Loucy (cell line): Measurements from ENCODE around the gene RPTOR.

Source experiments
- CTCF ChIP-seq: fragments of 200-600 bp; sonication (generic); conservative IDR thresholded peaks from 2 replicates; pipeline ENCODE4 v1.5.1; 2014; ENCODE audit warnings: mild to moderate bottlenecking, antibody characterized with exemption, low read length
- EZH2phosphoT487 ChIP-seq: fragments of 200-600 bp; IDR thresholded peaks from 2 replicates; pipeline ENCODE4 v1.6.1; 2018; ENCODE audit warnings: antibody characterized with exemption, mild to moderate bottlenecking, moderate library complexity, borderline replicate concordance

GRCh38 chr17:80944326-80944725 is 399.7 kb downstream of the RPTOR start:
- no peak for TF ChIP-seq CTCF
- TF ChIP-seq EZH2phosphoT487 = no peak
